Stimulated activated CD4-positive, alpha-beta T cell treated with anti-CD3 and anti-CD28 coated beads, Interleukin-2, amount 100 ng/mL, for 48 hours (primary cell): ENCODE measurements around the gene PTPRK.
"Not testable (repeated sequence)": the region's sequence is repeated elsewhere in the genome, so short reads cannot be mapped to it uniquely, and the experiment has no call there.

ENCODE experiments used
- DNase-seq, 2 donors: peaks; one replicate each; pipeline ENCODE4 v3.0.0-alpha.2; 2020

PTPRK gene

GRCh38 chr6:127946388-127946787 is 574.0 kb downstream of the PTPRK start:
- no peak for DNase-seq

GRCh38 chr6:127945434-127946097 is 574.8 kb downstream of the PTPRK start:
- no peak for DNase-seq

DNA sequence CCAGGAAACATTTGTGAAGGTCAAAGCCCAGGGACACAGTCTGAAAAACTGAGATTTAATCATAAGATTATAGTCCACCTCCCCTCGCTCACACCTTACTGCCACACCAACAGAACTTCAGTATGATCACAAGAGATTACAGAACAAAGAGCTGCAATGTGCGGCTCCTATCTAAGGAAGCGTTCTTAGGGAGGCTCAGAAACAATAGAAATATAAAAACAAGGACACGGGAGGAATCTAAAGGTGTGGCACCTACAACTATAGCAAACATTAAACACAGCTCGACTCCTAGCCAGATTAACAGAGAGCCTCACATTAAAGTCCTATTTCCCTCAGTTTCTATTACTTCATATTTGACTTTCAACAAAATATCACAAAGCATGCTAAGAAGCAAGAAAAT is 579.2 kb downstream of the PTPRK start:
- DNase-seq = no peak

DNA sequence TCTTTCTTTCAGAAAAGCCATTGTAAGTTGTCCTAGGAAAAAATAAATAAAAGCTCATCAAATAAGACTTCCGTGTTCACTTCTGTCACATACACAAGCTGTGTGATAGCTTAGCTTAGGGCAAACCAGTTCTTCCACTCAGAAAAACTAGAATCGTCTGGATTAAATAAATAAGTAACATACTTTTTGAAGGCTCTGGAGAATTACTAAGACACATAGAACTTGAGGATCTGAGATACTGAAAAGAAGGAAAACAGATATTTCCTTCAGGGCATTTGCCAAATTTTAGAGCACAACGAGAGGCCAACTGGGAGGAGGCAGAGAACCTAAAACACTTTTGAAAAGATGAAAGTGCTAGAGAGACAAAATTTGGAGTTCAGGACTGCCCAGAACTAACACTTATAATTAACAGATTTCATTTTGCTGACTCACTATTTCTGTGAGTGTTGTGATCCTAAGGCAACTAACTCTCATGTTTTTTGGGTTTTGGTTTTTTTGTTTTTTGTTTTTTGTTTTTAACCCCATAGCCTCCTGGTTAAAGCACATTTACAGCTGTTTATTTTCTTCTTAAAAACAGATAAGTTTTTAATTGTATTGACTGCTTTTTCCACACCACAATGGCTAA is 580.8 kb downstream of the PTPRK start:
- no peak for DNase-seq

GRCh38 chr6:127938701-127939100 is 581.7 kb downstream of the PTPRK start:
- no peak for DNase-seq

- no peak for DNase-seq
These were observed 582.7 kb downstream of the PTPRK start for GRCh38 chr6:127937747-127938146.

GRCh38 chr6:127937102-127937501 is 583.3 kb downstream of the PTPRK start:
- no peak for DNase-seq

DNA sequence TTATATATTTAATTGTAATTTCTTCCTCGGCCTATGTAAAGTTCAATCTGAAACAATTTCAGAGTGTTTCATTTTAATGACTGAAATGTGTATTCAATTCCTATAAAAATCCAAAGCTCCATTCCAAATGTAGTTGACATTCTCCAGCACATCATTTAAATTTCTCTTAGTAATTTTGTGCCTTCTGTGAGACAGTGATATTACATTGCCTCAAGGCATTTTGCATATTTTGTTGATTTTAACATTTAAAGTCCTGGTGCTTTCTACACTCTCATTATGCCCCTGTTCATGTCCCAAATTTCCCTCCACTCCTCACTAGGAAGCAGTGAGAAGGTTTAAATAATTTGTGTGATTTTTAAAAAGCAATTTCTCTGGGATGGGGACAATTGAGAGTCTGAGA is 585.4 kb downstream of the PTPRK start:
- DNase-seq = no peak

GRCh38 chr6:127933852-127934840 is 586.3 kb downstream of the PTPRK start:
- no peak for DNase-seq

- DNase-seq = no peak
These were observed 587.3 kb downstream of the PTPRK start for GRCh38 chr6:127933137-127933536.

- DNase-seq = no peak
These were observed 587.7 kb downstream of the PTPRK start for GRCh38 chr6:127932708-127933107.

GRCh38 chr6:127926441-127926840 is 594.0 kb downstream of the PTPRK start:
- not testable (repeated sequence) for DNase-seq

DNA sequence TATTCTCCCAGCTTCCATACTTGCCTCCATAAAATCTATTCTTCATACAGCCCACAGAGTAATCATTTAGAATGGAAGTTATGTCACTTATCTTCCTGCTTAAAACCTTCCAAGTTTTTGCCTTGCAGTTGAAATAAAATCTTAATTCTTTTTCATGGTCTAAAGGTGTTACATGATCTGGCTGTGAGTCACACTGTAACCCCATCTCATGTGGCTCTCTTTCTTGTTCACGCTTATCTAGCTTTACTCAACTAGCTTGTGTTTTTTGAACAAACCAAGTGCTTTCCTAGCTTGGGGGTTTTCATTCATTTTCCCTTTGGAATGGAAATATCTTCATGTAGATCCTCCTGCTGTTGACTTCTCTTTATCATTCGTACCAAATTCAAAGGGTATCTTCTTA is 596.0 kb downstream of the PTPRK start:
- DNase-seq = no peak

DNA sequence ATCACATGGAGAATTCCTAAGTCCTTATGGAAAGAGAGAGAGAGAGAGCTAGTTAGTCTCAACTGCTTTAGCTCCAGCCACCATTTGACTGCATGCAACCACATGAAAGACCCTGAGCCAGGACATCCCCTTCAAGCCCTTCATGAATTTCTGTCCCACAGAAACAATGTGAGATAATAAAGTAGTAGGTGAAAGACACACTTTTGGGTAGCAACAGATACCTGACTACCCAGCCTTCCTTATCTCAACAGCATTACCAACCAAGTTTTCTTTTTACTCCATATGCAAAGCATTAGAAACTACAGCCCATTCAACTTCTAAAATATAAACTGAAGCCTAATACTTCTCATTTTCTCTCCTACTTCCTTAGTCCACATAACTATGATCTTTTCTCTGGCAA is 596.4 kb downstream of the PTPRK start:
- no peak for DNase-seq

- no peak for DNase-seq
These were observed 597.3 kb downstream of the PTPRK start for GRCh38 chr6:127923135-127923534.

GRCh38 chr6:127921982-127922381 is 598.4 kb downstream of the PTPRK start:
- DNase-seq = no peak

- DNase-seq = no peak
These were observed 599.6 kb downstream of the PTPRK start for GRCh38 chr6:127920804-127921203.
